ENCODE results near the gene OR4X1.
"Not testable (repeated sequence)": the region's sequence is repeated elsewhere in the genome, so short reads cannot be mapped to it uniquely, and the experiment has no call there.

Gene OR4X1, protein sequence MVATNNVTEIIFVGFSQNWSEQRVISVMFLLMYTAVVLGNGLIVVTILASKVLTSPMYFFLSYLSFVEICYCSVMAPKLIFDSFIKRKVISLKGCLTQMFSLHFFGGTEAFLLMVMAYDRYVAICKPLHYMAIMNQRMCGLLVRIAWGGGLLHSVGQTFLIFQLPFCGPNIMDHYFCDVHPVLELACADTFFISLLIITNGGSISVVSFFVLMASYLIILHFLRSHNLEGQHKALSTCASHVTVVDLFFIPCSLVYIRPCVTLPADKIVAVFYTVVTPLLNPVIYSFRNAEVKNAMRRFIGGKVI

DNA sequence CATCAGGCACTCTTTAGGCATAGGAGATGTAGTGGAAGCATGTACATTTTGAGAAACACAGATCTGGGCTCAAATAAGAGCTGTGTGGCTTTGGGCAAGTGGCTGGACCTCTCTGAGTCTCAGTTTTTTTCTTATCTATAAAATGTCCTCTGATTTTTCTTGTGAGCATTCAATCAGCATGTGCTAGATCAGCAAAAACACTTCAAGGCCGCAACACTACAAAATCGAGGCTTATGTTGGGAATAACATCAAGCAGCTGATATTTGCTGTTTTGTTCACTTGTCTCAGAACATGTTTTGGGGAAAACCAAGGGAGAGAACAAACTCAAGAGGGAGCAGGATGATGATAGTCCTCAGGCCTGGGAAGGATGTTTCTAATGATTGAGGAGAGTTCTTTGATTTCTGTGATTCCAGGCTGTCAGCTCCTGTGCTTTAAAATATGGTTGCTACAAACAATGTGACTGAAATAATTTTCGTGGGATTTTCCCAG, at the start of gene OR4X1:
Gene OR4X1 (plus strand): TSS at position 439 of the 489 bp plus-strand sequence. CDS start 0 bp downstream, at position 439.
- no peak for DNase-seq (ENCODE audit: low spot score)

- DNase-seq (ENCODE audit: low spot score): no peak
Observed at GRCh38 chr11:48216510-48216909, 47.2 kb upstream of the OR4X1 start, which contains the start of gene OR4B1. TSS of gene OR4B1 (plus strand) at chr11:48216810. CDS start at chr11:48216810, 0 bp downstream.

- DNase-seq (ENCODE audit: low spot score): no peak
Observed at GRCh38 chr11:48228761-48229160, 34.9 kb upstream of the OR4X1 start.

DNA sequence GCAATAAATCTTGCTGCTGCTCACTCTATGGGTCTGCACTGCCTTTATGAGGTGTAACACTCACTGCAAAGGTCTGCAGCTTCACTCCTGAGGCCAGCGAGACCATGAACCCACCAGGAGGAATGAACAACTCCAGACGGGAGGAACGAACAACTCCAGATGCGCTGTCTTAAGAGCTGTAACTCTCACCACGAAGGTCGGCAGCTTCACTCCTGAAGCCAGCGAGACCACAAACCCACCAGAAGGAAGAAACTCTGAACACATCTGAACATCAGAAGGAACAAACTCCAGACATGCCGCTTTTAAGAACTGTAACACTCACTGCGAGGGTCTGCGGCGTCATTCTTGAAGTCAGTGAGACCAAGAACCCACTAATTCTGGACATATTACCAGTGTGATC, 33.6 kb upstream of the OR4X1 start:
- DNase-seq (ENCODE audit: low spot score): not testable (repeated sequence)

DNA sequence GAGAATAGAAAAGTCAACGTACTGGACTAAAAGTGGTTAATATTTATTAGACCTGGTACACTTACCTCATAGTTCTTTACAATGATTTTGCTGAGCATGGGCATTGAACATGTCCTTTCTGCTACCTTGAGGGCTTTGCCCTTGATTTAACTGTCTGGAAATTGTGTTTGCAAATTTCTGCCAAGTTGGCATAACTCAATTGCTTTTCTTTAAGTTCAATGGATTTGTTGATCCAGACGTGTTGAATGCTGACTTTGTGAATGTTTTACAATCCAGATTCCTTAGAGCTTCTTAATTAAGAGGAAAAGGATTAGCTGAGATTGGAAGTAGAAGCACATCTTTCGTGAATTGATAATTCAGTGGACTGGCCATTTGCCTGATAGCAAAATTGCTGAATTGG, 25.9 kb upstream of the OR4X1 start:
- DNase-seq (ENCODE audit: low spot score): no peak

DNA sequence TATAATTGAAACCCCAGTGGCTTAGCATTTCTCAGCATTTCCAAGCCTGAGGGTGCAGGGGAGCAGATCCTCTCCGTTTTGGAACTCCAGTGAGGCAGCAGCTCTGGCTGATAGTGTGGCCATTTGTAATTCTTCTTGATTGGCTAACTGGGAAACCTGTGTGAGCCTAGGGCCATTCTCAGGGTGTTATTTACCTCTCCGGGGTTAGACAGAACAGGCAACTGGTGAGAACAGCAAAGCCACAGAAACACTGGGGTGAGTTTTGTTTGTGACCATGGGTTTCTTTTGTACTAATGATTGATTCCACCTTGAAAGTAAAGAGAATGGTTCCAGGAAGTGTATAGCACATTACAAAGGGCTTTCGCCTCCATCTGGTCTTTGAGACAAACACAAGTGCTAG, 21.2 kb upstream of the OR4X1 start:
- DNase-seq (ENCODE audit: low spot score): no peak

DNA sequence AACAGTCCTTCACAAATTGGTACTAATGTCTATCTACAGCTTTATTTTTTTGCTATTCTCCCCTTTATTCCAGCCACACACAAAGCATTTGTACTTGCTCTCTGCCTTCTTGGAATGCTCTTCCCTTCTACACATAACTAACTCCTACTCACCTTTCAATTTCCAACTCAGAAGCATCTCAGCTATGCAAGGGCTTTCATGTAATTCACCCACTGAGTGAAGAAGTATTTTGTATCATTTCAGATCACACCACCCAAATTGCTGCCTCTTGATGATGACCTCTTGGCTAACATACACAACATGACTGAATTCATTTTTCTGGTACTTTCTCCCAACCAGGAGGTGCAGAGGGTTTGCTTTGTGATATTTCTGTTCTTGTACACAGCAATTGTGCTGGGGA, 18.9 kb upstream of the OR4X1 start, which contains the start of gene OR4X2:
Gene OR4X2 (plus strand): TSS at position 301 of the 400 bp plus-strand sequence. CDS start 0 bp downstream, at position 301.
- DNase-seq (ENCODE audit: low spot score): no peak

DNA sequence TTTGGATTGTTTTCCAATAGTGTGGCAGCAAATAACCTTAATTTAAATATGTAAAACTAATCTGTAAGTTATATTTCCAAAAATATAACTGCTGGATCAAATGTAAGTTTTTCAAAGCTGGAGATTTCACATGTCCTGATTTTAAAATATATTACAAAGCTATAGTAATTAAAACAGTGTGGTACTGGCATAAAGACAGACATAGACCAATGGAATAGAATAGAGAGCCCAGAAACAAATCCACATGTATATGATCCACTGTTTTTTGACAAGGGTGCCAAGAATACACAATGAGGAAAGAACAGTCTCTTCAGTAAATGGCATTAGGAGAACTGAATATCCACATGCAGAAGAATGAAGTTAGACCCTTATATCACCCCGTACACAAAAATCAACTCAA, 14.8 kb upstream of the OR4X1 start:
- DNase-seq (ENCODE audit: low spot score): no peak

GRCh38 chr11:48261600-48261999, 2.1 kb upstream of the OR4X1 start:
- no peak for DNase-seq (ENCODE audit: low spot score)

- no peak for DNase-seq (ENCODE audit: low spot score)
Observed at GRCh38 chr11:48270621-48271020, 7.0 kb downstream of the OR4X1 start.

- DNase-seq (ENCODE audit: low spot score): no peak
Observed at GRCh38 chr11:48272606-48273005, 8.9 kb downstream of the OR4X1 start.

- DNase-seq (ENCODE audit: low spot score): no peak
Observed at GRCh38 chr11:48305923-48306322, 42.3 kb downstream of the OR4X1 start, which contains the start of gene OR4S1. TSS of gene OR4S1 (plus strand) at chr11:48306223. CDS start at chr11:48306223, 0 bp downstream.

DNA sequence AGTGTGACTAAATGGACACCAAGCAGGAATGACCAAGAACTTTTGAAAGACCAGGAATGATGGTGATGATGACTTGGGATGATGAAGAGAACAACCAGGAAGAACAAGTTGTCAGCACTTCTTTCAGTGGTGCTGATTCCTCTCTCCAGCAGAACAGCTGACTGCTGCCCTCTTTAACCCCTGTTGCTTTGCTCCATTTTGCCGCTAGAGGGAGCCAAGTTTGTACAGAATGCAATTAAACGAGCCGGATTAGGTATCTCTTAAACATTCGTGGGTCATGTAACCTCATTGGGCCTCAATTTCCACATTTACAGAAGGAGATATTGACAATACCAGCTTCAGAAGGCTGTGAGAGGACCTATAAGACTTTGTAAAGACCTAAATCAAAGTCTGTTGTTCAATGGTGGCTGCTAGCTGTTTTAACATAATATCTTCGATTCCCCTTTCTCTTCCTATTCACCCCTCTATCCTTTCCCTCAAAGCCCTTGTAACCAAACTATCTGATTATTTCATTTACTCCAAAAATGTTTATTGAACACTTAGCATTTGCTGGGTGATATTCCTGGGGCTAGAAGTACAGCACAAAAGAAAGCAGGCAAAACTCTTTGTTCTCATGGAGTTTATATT, 44.2 kb downstream of the OR4X1 start:
- DNase-seq (ENCODE audit: low spot score): peak; percentile 71

DNA sequence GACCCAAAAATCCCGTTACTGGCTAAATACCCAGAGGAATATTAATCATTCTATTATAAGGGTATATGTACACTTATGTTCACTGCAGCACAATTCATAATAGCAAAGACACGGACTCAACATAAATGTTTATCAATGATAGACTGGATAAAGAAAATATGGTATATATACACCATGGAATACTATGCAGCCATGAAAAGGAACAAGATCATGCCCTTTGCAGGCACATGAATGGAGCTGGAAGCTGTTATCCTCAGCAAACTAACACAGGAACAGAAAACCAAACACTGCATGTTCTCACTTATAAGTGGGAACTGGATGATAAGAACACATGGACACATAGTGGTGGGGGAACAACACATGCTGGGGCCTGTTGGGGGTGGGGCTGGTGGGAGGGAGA, 49.9 kb downstream of the OR4X1 start:
- DNase-seq (ENCODE audit: low spot score): not testable (repeated sequence)
